Measurements from ENCODE around the gene GSS. TPM values are rescaled to one million over a fixed set of nuclear protein-coding genes. Genes with fewer than 3 reads are reported as not detected.

Gene GSS
- total RNA-seq, 1 donor from 2014 or later, result 37.2 TPM

GRCh38 chr20:34894723-34895122 is 60.9 kb downstream of the GSS start:
- no peak for DNase-seq (ENCODE audit: extremely low spot score, unreplicated experiment)
- peaks cover 7% of the 10 kb centered on the region for H3K36me3 Mint-ChIP-seq (ENCODE audit: unreplicated experiment)
- no peak overlapping the region for H3K4me3 Mint-ChIP-seq (ENCODE audit: unreplicated experiment)
- H3K27ac Mint-ChIP-seq (ENCODE audit: unreplicated experiment), result no peak overlapping the region
- TF ChIP-seq, protein P1, sequence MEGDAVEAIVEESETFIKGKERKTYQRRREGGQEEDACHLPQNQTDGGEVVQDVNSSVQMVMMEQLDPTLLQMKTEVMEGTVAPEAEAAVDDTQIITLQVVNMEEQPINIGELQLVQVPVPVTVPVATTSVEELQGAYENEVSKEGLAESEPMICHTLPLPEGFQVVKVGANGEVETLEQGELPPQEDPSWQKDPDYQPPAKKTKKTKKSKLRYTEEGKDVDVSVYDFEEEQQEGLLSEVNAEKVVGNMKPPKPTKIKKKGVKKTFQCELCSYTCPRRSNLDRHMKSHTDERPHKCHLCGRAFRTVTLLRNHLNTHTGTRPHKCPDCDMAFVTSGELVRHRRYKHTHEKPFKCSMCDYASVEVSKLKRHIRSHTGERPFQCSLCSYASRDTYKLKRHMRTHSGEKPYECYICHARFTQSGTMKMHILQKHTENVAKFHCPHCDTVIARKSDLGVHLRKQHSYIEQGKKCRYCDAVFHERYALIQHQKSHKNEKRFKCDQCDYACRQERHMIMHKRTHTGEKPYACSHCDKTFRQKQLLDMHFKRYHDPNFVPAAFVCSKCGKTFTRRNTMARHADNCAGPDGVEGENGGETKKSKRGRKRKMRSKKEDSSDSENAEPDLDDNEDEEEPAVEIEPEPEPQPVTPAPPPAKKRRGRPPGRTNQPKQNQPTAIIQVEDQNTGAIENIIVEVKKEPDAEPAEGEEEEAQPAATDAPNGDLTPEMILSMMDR (IDR thresholded peaks at IDR 0.05), result no peak
- no peaks in the 10 kb centered on the region for H3K27me3 Mint-ChIP-seq (ENCODE audit: unreplicated experiment)
- peaks cover 4% of the 10 kb centered on the region for H3K4me1 Mint-ChIP-seq (ENCODE audit: unreplicated experiment)
- no peaks in the 10 kb centered on the region for H3K9me3 Mint-ChIP-seq (ENCODE audit: unreplicated experiment)

DNA sequence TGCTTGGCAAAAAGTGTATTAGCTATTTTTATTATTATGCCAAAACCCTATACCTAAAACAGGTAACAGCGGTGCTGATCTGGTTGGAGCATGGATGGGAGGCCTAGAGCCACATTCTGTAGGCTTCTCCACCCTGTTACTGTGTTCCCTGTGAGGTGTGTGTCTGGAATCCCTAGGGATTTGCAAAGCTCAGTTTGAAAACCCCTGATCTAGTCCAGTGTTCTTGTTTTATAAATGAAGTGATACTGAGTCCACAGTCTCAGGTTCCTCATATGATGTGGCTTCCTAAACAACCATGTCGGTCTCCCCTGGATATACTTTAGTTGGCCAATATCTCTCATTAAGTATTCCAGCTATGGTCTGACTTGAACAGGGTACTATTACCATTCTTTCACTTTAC is 62.9 kb downstream of the GSS start:
- peaks cover 5% of the 10 kb centered on the region for H3K36me3 Mint-ChIP-seq (ENCODE audit: unreplicated experiment)
- H3K4me3 Mint-ChIP-seq (ENCODE audit: unreplicated experiment), result no peak overlapping the region
- no peaks in the 10 kb centered on the region for H3K27me3 Mint-ChIP-seq (ENCODE audit: unreplicated experiment)
- H3K27ac Mint-ChIP-seq (ENCODE audit: unreplicated experiment), result no peak overlapping the region
- TF ChIP-seq, protein P1 (IDR thresholded peaks at IDR 0.05), result no peak
- no peak for DNase-seq (ENCODE audit: extremely low spot score, unreplicated experiment)
- peaks cover 4% of the 10 kb centered on the region for H3K4me1 Mint-ChIP-seq (ENCODE audit: unreplicated experiment)
- no peaks in the 10 kb centered on the region for H3K9me3 Mint-ChIP-seq (ENCODE audit: unreplicated experiment)

DNA sequence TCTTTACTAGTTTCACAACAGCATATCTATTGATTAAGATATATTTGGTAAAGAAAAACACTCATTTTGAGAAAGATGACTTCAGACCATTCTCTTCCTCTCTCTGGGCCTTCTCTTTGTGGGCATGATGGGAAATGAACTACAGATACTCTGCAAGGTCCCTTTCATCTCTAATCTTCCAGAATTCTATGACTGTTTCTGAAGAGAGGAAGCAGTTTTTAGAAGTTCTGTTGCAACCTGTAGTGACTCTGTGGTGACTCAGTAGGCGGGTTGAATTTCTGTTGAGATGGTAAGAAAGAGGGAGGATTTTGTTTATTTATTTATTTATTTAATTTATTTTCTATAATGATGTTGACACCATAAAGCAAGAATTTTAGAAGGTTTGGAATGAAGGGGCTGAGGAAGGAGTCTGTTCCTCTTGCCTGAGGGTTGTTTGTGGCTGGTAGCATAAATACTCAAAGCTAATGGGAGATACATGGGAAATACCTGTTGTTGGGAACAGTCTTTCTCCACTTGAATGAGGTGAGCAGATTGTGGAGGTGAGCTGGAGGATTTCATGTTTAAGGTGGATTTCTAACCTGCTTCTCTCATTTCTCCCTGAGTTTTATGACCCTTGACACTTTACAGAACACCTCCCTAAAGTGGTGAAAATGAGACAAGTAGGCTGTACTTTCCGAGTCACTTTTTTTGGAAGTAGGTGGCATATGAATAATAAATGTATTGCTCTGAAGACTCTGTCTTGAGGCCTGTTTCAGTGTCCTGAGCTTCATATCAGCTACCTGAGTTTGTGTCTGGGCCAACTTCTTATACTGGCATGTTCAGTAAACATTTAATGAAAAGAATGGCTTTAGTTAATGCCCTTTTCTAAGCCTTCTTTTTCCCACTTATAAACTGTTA is 64.2 kb downstream of the GSS start:
- TF ChIP-seq, protein P1 (IDR thresholded peaks at IDR 0.05), result no peak
- H3K9me3 Mint-ChIP-seq (ENCODE audit: unreplicated experiment), result no peaks in the 10 kb centered on the region
- no peaks in the 10 kb centered on the region for H3K27me3 Mint-ChIP-seq (ENCODE audit: unreplicated experiment)
- peaks cover 5% of the 10 kb centered on the region for H3K36me3 Mint-ChIP-seq (ENCODE audit: unreplicated experiment)
- no peak overlapping the region for H3K27ac Mint-ChIP-seq (ENCODE audit: unreplicated experiment)
- no peak overlapping the region for H3K4me3 Mint-ChIP-seq (ENCODE audit: unreplicated experiment)
- DNase-seq (ENCODE audit: extremely low spot score, unreplicated experiment), result no peak
- H3K4me1 Mint-ChIP-seq (ENCODE audit: unreplicated experiment), result peaks cover 4% of the 10 kb centered on the region

DNA sequence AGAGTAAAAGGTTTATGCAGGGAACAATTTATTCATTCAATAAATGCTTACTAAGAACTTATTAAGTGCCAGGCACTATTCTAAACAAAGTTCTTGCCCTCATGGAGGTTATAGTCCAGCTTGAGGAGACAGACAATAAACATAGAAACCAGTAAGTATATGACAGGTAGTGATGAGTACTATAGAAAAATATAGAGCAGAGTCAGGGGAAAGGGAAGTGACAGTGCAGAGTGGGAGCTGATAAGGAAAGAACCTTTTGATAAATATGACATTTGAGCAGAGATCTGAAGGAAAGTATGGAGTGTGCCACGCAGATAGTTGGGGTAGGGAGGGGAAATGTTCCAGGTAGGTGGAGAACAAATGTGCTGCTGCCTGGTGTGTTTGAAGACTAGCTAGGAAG is 67.1 kb downstream of the GSS start:
- H3K27ac Mint-ChIP-seq (ENCODE audit: unreplicated experiment), result no peak overlapping the region
- H3K36me3 Mint-ChIP-seq (ENCODE audit: unreplicated experiment), result peaks cover 9% of the 10 kb centered on the region
- no peak overlapping the region for H3K4me3 Mint-ChIP-seq (ENCODE audit: unreplicated experiment)
- TF ChIP-seq, protein P1 (IDR thresholded peaks at IDR 0.05), result no peak
- peaks cover 1% of the 10 kb centered on the region for H3K4me1 Mint-ChIP-seq (ENCODE audit: unreplicated experiment)
- no peak for DNase-seq (ENCODE audit: extremely low spot score, unreplicated experiment)
- H3K9me3 Mint-ChIP-seq (ENCODE audit: unreplicated experiment), result no peaks in the 10 kb centered on the region
- no peaks in the 10 kb centered on the region for H3K27me3 Mint-ChIP-seq (ENCODE audit: unreplicated experiment)

GRCh38 chr20:34887023-34887422 is 68.6 kb downstream of the GSS start:
- H3K9me3 Mint-ChIP-seq (ENCODE audit: unreplicated experiment), result no peaks in the 10 kb centered on the region
- H3K27ac Mint-ChIP-seq (ENCODE audit: unreplicated experiment), result no peak overlapping the region
- peaks cover 17% of the 10 kb centered on the region for H3K36me3 Mint-ChIP-seq (ENCODE audit: unreplicated experiment)
- DNase-seq (ENCODE audit: extremely low spot score, unreplicated experiment), result no peak
- H3K4me1 Mint-ChIP-seq (ENCODE audit: unreplicated experiment), result peaks cover 1% of the 10 kb centered on the region
- no peak overlapping the region for H3K4me3 Mint-ChIP-seq (ENCODE audit: unreplicated experiment)
- TF ChIP-seq, protein P1 (IDR thresholded peaks at IDR 0.05), result no peak
- no peaks in the 10 kb centered on the region for H3K27me3 Mint-ChIP-seq (ENCODE audit: unreplicated experiment)
